C4-2B (cell line): ENCODE data around the gene C11orf68.
"Not testable (repeated sequence)": the region's sequence is repeated elsewhere in the genome, so short reads cannot be mapped to it uniquely, and the experiment has no call there.

ENCODE experiments used
- H3K27ac ChIP-seq: fragments of 450-650 bp; 2 replicates; pipeline ENCODE4 v1.5.1; 2017
- CTCF ChIP-seq: fragments of 450-650 bp; conservative IDR thresholded peaks from 2 replicates; pipeline ENCODE4 v1.5.1; 2017; ENCODE audit warnings: mild to moderate bottlenecking
- ZFX ChIP-seq: fragments of 450-650 bp; IDR thresholded peaks from 2 replicates; pipeline ENCODE4 v1.6.1; 2017

C11orf68 gene

GRCh38 chr11:65892661-65893317, 26.1 kb downstream of the C11orf68 start:
- TF ChIP-seq ZFX = no peak
- TF ChIP-seq CTCF = no peak
- H3K27ac ChIP-seq = no peak overlapping the region

GRCh38 chr11:65892137-65892540, 26.7 kb downstream of the C11orf68 start:
- not testable (repeated sequence) for H3K27ac ChIP-seq

GRCh38 chr11:65891219-65892136, 27.4 kb downstream of the C11orf68 start:
- TF ChIP-seq CTCF (no peak), ZFX (no peak)
- peak overlapping the region; percentile 88 for H3K27ac ChIP-seq

- TF ChIP-seq ZFX = peak; percentile 90; the same call in 1 of the 2 replicates
- TF ChIP-seq CTCF = no peak; the same call in 1 of the 2 replicates
- peak within 1 kb of the TSS; percentile 88 for H3K27ac ChIP-seq
These were observed 28.3 kb downstream of the C11orf68 start, which contains the start of gene CCDC85B for GRCh38 chr11:65890324-65891218. Gene CCDC85B, plus strand, starts transcription at chr11:65890673. Its CDS starts 111 bp downstream, at chr11:65890784.

GRCh38 chr11:65888163-65888814, 30.6 kb downstream of the C11orf68 start, which contains the start of gene FIBP:
Gene FIBP, minus strand, starts transcription at chr11:65888471. Its CDS starts 53 bp downstream, at chr11:65888418.
- peak; percentile 99 for TF ChIP-seq CTCF
- no peak for TF ChIP-seq ZFX
- H3K27ac ChIP-seq = peak within 1 kb of the TSS; percentile 68

- H3K27ac ChIP-seq = peak overlapping the region; percentile 68
- TF ChIP-seq ZFX (no peak), CTCF (no peak)
These were observed 31.1 kb downstream of the C11orf68 start for GRCh38 chr11:65887723-65888162.
